NCI-H69 (cell line): ENCODE data around the gene ZNF787.
A peak's percentile ranks its signal among the peaks of the same experiment; 100 is the strongest.

ENCODE experiments used
- DNase-seq: peaks from one replicate; lab custom pipeline; 2025; lab: John Stamatoyannopoulos, UW

Gene ZNF787

DNA sequence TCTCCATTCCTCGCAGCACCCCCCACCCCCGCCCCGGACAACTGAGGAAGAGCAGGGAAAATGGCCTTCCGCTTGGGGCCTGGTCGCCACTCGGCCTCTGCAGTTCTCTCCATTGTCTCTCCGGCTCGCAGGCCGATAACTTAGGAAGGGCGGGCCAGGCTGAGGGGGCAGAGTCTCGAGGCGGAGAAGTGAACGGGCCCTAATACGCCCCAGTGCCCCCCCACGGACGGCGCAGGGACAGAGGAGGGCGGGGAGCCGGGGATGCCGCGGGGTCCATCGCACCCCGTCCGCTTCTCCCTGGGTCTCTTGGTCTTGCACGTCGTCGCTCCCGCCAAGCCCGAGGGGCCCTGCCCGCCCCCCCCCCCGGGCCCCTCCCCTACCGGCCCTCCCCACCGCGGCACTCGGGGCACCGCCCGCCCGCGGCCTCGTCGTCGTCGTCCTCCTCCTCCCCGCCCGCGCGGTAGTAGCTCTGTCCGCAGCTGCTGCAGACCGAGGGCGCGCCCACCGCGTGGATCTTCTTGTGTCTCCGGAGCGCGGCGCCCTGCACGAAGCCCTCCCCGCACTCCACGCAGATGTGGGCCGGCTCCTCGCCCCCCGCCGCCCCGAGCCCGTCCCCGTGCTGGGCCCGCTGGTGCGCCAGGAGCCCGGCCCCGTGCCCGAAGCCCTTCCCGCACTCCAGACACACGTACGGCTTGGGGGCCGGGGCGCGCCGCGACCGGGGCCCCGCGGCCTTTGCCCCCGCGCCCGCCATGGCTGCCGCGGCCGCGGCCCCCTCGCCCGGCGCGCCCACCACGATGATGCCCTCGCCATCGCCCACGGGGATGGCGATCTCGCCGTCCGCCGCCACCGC lies 33.2 kb downstream of the ZNF787 start:
- DNase-seq, result no peak

DNA sequence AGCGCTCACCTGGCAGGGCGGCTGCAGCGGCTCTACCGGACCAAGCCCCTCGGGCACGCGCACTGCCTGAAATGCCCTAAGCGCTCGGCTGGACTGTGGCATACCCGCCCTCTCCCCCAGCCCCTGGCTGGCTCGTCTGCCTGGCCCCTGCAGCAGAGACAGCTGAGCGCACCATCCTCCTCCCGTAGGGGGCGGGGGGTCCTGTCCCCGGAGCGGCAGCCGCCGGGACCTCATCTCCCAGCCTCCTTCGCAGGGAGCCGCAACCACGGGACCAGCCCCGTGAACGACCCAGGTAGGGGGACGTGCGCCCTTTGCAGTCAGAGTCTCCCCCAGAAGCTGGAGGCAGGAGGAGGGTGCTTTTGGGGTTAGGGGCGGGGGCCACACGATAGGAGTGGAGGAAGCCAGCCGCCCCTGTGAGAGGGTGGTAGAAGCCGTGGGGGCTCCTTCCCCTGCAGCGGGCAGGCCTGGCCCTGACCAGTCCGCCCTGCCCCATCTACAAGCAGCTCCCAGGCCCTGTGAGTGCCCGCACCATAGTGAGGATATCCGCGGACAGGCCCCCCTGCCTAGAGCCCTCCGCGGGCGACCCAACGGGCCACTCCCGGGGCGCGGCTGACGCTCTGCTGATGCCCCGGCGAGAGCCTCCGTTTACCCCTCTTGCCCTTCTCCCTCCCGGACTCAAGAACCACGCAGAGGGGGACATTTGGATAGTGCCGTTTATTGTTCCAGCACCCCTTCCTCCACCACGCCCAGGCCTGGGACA lies 34.2 kb downstream of the ZNF787 start:
- DNase-seq, result no peak

DNA sequence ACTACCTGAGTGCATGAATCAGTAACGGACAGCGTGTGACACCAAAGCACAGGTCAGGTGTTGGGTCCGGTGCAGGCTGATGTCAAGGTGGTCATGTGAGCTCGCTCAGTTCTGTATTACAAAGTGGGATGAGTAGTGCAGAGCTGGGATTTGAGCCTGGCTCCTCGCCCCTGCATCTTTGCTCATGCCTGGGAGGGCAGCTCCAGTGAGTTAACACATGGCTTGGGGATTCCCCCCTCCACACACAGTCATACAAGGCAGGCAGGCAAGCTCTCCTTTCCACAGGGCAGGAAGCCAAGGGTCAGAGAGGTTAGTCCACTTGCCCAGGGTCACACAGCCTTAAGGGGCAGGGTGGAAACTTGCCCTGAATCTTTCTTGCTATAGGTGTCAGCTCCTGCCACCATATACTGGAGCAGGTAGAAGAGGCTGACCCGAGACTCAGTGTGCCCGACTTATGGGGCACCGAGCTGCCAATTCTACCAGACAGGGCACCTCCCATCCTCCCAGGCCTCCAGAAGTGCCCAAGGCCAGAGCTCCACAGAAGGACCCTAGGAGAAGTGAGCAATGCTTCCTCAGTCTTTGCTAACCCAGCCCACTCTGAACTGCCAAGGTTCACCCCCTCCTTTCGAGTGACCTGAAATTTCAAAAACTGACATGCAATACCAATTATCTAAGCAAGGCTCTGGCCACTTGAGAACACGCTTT lies 35.4 kb downstream of the ZNF787 start:
- DNase-seq, result no peak

DNA sequence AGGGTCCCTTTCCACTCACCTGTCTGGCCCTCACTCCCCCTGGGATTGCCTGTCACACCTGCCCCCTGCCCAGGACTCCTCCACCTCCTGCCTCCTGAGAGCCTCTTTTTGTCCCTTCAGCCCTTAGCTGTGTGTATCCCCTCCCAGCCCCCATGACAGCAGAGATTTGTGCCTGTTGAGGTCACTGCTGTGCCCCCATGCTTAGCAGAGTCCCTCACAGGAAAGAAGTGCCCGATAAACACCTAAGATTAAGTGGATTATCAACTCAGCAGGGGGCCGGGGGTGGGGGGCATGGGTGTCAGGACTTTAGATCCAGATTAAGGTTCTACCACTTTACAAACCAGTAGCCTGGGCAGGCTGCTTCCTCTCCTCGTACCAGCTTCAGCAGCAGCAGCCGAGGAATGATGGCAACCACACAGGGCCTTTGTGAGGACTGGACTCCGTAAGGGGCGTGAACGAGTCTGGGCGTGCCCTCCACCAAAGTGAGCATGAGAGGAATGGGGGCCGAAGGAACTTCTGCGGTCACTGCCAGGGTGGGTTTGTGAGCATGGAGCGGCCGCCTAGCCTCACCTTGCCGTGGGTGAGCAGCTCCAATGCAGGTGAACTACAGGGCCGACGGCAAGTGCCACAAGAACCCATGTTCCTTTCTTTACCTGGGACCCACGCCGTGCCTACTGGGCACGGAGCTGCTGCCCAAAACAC lies 36.1 kb downstream of the ZNF787 start:
- no peak for DNase-seq

DNA sequence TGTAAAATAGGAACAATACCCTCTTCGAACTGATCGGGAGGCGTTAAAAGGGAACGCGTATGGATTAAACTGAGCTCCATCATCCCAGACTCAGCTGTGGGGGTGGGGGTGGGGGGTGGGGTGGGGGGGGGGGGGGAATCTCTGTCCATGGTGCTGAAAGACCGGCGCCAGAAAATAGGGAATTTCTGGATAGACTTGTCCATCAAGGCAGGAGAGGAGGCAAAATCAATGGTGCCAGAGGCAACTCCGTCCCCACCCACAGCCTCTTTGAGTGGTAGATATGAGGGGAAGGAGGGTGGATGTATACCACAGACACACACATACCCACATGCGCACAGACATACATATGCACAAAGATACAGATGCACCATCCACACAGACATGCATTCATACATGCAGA lies 37.4 kb downstream of the ZNF787 start:
- DNase-seq, result no peak

DNA sequence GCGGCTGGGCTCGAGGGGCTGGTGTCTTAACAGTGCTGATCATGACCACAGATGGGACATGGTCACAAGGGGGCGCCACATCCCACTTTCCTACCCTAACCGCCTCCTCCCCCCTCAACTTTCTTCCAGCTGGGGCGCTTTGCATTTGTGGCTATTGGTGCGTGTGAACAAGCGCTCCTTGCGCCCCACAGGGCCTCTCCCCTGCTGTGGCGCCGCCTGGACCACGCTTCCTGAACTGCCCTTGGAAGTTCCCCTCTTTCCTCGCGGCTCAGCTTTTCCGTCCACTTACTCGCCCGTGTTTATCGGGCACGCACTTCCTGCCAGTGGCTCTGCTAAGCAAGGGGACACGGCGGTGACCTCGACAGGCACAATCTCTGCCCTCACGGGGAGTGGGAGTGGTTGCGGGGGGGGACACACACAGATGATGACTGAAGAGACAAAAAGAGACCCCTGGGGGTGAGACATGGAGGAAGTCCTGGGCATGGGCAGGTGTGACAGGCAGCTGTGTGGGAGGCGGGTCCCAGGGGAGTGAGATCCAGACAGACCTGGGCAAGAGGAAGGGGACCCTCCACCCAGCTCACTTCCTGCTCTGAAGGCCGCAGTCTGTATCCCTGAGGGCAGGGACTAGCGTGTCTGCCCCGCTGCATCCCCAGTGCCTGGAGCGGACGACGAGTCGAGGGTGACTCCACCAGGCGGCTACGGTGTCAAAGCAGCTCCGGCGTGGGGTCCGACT lies 40.3 kb downstream of the ZNF787 start:
- DNase-seq, result peak; percentile 93

DNA sequence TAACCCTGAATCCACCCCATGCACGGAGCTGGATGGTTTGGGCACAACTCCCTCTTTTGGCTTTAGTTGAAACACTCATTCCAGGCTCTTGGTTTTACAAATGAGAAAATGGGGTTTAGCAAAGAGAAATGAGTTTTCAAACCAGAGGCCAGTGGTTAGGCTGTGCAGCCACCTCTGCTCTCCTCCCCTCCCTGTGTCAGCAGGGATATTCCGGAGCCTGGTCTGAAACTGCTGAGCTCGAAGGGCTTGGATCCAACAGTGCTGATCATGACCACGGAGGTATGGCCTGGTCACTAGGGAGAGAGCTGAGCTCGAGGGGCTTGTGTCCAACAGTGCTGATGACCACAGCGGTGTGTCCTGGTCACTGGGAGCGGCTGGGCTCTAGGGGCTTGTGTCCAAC lies 41.5 kb downstream of the ZNF787 start:
- DNase-seq, result no peak

DNA sequence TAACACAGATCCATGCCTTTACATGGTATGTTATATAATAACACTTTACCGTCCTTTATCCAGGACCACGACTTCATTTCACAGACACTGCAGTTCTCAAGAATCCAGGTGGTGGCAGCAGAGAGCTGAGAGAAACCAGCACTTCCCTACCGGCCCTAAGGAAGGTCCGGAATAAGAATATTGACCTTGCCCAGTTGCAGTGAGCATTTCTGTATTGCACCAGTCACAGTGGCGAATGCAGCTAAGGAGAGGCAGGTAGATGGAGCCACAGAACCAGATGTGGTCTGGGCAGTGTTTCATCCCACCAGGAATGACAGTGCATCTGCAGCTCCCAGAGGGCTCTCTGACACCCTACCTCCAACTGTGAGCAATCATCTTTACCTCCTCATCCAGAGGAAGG lies 44.6 kb downstream of the ZNF787 start:
- DNase-seq, result peak; percentile 60

DNA sequence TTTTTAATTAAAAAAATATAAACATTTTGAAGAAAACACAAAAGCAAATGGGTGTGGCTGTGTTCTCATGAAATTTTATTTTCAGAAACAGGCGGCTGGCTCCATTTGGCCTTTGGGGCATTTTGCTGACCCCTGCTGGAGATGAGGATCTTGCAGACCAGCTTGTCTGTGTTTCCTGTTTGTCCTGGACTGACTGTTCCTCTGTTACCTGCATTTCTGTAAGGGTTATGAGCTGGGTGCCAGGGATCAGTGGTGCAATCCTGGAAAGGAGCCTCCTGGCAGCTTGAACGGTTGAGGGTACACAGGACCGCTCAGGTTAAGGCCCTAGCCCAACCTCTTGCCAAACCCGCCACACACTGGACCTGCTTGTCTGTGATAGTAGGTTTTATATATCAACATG lies 49.9 kb downstream of the ZNF787 start:
- DNase-seq, result peak; percentile 20

DNA sequence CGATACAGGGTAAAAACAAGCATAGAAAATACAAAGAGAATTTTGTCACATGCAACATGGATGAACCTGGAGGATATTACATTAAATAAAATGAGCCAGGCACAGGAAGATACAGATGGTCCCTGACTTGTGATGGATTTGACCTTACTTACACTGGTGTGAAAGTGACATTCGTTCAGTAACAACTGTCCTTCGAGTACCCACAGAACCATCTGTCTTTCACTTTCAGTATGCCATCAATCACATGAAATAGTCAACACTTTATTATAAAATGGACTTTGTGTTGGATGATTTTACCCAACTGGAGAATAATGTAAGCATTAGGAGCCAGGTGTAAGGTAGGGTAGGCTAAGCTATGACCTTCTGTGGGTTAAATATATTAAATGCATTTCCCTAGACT lies 51.5 kb downstream of the ZNF787 start:
- no peak for DNase-seq

DNA sequence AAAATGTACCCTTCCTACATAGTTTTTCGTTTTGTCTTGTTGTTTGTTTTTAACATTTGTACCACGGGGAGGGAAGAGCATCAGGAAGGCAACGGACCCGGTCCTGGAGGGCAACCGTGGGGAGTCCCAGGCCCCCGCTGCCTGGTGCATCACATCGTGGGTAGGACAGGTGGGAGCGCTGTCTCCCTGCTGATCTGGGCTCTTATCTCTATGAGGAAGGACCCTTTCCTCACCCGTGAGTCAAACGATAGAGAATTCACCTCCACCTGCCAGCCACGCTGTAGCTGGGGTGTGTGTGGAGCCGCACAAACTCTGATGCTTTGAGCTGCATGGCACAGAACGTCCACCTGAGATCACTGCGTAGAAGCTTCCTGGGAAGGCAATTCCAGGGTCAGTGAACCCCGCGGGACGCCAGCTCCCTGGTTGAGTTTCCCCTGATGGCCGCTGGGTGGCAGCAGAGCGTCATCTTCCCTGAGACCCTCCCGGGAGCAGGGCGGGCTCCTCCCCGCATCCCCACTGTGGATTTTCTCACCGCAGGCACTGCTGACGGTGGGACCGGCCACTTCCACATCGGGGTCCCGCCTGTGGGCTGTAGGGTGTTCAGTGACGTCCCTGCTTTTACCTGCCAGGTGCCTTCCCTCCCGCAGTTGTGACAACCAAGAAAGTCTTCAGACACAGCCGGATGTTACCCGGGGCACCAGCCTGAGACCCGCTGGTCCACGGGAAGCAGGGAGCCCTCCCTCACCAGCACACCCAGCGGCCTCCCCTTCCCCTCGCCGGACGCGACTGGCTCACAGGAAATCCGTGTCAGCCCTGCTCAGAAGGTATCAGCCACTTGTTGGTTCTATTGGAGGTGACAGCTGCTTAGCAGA lies 54.7 kb downstream of the ZNF787 start:
- DNase-seq, result peak; percentile 78

DNA sequence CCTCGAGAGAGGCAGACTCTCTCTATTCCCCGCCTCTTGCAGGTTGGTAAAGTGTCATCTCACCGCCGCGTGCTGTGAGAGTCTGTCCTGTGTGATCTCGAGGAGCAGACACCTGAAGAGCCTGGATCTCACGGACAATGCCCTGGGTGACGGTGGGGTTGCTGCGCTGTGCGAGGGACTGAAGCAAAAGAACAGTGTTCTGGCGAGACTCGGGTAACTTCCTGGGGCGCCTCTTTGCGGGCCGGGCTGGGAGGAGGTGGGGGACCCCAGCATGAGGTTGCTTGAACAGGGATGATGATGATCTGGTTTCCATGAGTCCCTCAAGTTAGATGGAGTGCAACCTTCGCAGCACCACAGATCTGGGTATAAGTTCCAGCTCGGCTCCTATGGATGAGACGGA lies 67.5 kb downstream of the ZNF787 start:
- DNase-seq, result no peak
